OCI-LY7 (cell line): ENCODE measurements around the gene FBXL16.

Experiments
- EZH2phosphoT487 ChIP-seq: fragments of 200-600 bp; sonication (generic); IDR thresholded peaks from 2 replicates; pipeline ENCODE4 v1.6.1; 2018; ENCODE audit warnings: low read depth, borderline replicate concordance, mild to moderate bottlenecking, mixed run types, antibody characterized with exemption, low read length, moderate library complexity, mixed read lengths
- TF ChIP-seq, protein P1 (sequence below): fragments of 200-600 bp; sonication (generic); conservative IDR thresholded peaks from 2 replicates; pipeline ENCODE4 v1.5.1; 2014; ENCODE audit warnings: mild to moderate bottlenecking, antibody characterized with exemption, low read length, moderate library complexity, mixed read lengths

DNA sequence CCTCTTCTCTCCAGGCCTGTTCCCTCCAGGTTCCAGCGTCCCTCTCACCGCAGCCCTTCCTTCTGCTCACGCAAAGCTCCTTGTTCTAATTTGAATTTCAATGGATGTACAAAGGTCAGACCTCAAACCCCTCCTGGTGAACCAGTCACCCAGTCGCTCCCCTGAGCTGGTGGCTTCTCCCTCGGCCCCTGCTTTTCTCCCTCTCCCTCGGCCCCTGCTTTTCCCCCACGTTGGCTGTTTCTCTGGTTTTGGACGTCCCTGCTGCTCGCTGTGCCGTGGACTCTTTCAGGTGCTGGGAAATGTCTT lies 46.4 kb upstream of the FBXL16 start:
- TF ChIP-seq, protein P1, sequence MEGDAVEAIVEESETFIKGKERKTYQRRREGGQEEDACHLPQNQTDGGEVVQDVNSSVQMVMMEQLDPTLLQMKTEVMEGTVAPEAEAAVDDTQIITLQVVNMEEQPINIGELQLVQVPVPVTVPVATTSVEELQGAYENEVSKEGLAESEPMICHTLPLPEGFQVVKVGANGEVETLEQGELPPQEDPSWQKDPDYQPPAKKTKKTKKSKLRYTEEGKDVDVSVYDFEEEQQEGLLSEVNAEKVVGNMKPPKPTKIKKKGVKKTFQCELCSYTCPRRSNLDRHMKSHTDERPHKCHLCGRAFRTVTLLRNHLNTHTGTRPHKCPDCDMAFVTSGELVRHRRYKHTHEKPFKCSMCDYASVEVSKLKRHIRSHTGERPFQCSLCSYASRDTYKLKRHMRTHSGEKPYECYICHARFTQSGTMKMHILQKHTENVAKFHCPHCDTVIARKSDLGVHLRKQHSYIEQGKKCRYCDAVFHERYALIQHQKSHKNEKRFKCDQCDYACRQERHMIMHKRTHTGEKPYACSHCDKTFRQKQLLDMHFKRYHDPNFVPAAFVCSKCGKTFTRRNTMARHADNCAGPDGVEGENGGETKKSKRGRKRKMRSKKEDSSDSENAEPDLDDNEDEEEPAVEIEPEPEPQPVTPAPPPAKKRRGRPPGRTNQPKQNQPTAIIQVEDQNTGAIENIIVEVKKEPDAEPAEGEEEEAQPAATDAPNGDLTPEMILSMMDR, result no peak
- no peak for TF ChIP-seq EZH2phosphoT487
